Measurements from ENCODE around the gene C17orf75. TPM values are rescaled to one million over a fixed set of nuclear protein-coding genes. Genes with fewer than 3 reads are reported as not detected.

The C17orf75 gene
- total RNA-seq, 1 experiment from 2014 or later = 22.5 TPM

GRCh38 chr17:32350666-32351418, 8.9 kb upstream of the C17orf75 start:
- ChIA-PET CTCF (no interaction called here), RAD21 (ENCODE audit: low non-redundant PET in 1 of 2, low total read pairs in 2 of 2, uncharacterized antibody in 2 of 2, unreplicated experiment in 2 of 2) (no interaction called here), POLR2A (interaction anchor here (0.6 to 1.2 kb wide), 3 partner anchors 9 to 305 kb away, joined by 3 read pairs; partner anchors contain the start of gene C17orf75)
- DNase-seq (ENCODE audit: low read depth, low spot score) (no peak), ATAC-seq (no peak)
- Histone ChIP-seq H3K4me1 (ENCODE audit: control insufficient read depth in 1 of 2, insufficient read depth in 2 of 2, low read length in 2 of 2) (peaks cover 5 to 27% of the 10 kb centered on the region in 2 experiments; a peak in 3 of 4 replicates), H3K27ac (ENCODE audit: low read depth, low read length) (peak overlapping the region; percentile 94), H3K9ac (ENCODE audit: low read length) (peak overlapping the region; percentile 96), H4K20me1 (ENCODE audit: insufficient read depth) (peaks cover 40% of the 10 kb centered on the region; the same call in 1 of the 2 replicates), H3K79me2 (ENCODE audit: insufficient read depth, low read length) (peaks cover 67% of the 10 kb centered on the region), H3K4me3 (replicated peaks in 1 of 2; ENCODE audit: low read depth in 1 of 2, low read length in 2 of 2) (peak overlapping the region; percentile 95 to 100), H3K9me3 (ENCODE audit: control insufficient read depth in 1 of 2, insufficient read depth in 1 of 2, low read depth in 1 of 2, low read length in 2 of 2) (no peaks in the 10 kb centered on the region), H3K36me3 (ENCODE audit: control insufficient read depth in 1 of 2, insufficient read depth in 2 of 2, low read length in 2 of 2) (peaks cover 19 to 33% of the 10 kb centered on the region in 2 experiments; a peak in 3 of 4 replicates), H3K9me2 (ENCODE audit: insufficient read depth) (no peaks in the 10 kb centered on the region), H2AFZ (ENCODE audit: low read depth, low read length, poor library complexity, severe bottlenecking) (no peak overlapping the region), H3K27me3 (ENCODE audit: insufficient read depth, low read length) (no peaks in the 10 kb centered on the region), H3K4me2 (ENCODE audit: low read length) (peak overlapping the region; percentile 86)
- TF ChIP-seq RAD21 (IDR thresholded peaks at IDR 0.05; ENCODE audit: low read depth) = no peak
- TF ChIP-seq ZBTB33 (IDR thresholded peaks at IDR 0.05; ENCODE audit: extremely low read depth, insufficient replicate concordance, low read length) = no peak
- TF ChIP-seq, protein P1, sequence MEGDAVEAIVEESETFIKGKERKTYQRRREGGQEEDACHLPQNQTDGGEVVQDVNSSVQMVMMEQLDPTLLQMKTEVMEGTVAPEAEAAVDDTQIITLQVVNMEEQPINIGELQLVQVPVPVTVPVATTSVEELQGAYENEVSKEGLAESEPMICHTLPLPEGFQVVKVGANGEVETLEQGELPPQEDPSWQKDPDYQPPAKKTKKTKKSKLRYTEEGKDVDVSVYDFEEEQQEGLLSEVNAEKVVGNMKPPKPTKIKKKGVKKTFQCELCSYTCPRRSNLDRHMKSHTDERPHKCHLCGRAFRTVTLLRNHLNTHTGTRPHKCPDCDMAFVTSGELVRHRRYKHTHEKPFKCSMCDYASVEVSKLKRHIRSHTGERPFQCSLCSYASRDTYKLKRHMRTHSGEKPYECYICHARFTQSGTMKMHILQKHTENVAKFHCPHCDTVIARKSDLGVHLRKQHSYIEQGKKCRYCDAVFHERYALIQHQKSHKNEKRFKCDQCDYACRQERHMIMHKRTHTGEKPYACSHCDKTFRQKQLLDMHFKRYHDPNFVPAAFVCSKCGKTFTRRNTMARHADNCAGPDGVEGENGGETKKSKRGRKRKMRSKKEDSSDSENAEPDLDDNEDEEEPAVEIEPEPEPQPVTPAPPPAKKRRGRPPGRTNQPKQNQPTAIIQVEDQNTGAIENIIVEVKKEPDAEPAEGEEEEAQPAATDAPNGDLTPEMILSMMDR (IDR thresholded peaks at IDR 0.05 in 2 of 3, conservative IDR thresholded peaks at IDR 0.05 in 1 of 3; ENCODE audit: borderline replicate concordance in 1 of 3, insufficient read depth in 1 of 3, low read depth in 2 of 3, low read length in 2 of 3) = no peak
- no peak for TF ChIP-seq SRF (IDR thresholded peaks at IDR 0.05; ENCODE audit: low read depth)
- TF ChIP-seq SP1 (IDR thresholded peaks at IDR 0.05; ENCODE audit: low read depth) = no peak
- TF ChIP-seq, protein P2, sequence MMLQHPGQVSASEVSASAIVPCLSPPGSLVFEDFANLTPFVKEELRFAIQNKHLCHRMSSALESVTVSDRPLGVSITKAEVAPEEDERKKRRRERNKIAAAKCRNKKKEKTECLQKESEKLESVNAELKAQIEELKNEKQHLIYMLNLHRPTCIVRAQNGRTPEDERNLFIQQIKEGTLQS (IDR thresholded peaks at IDR 0.05) = no peak
- TF ChIP-seq CBX3 (IDR thresholded peaks at IDR 0.05; ENCODE audit: low read depth) = no peak
- TF ChIP-seq ELF1 (IDR thresholded peaks at IDR 0.05; ENCODE audit: borderline replicate concordance, low read depth) = no peak
- no peak for TF ChIP-seq ZNF274 (IDR thresholded peaks at IDR 0.05; ENCODE audit: low read depth, low read length)
- TF ChIP-seq EZH2 (IDR thresholded peaks at IDR 0.05) = no peak
- TF ChIP-seq EZH2phosphoT487 (IDR thresholded peaks at IDR 0.05; ENCODE audit: borderline replicate concordance) = no peak
- TF ChIP-seq CEBPB (IDR thresholded peaks at IDR 0.05; ENCODE audit: low read depth) = no peak
- no peak for TF ChIP-seq FOSL1 (IDR thresholded peaks at IDR 0.05; ENCODE audit: low read depth)
- TF ChIP-seq JUND (IDR thresholded peaks at IDR 0.05) = no peak
- no peak for TF ChIP-seq ZFX (IDR thresholded peaks at IDR 0.05)
- TF ChIP-seq, protein P3, sequence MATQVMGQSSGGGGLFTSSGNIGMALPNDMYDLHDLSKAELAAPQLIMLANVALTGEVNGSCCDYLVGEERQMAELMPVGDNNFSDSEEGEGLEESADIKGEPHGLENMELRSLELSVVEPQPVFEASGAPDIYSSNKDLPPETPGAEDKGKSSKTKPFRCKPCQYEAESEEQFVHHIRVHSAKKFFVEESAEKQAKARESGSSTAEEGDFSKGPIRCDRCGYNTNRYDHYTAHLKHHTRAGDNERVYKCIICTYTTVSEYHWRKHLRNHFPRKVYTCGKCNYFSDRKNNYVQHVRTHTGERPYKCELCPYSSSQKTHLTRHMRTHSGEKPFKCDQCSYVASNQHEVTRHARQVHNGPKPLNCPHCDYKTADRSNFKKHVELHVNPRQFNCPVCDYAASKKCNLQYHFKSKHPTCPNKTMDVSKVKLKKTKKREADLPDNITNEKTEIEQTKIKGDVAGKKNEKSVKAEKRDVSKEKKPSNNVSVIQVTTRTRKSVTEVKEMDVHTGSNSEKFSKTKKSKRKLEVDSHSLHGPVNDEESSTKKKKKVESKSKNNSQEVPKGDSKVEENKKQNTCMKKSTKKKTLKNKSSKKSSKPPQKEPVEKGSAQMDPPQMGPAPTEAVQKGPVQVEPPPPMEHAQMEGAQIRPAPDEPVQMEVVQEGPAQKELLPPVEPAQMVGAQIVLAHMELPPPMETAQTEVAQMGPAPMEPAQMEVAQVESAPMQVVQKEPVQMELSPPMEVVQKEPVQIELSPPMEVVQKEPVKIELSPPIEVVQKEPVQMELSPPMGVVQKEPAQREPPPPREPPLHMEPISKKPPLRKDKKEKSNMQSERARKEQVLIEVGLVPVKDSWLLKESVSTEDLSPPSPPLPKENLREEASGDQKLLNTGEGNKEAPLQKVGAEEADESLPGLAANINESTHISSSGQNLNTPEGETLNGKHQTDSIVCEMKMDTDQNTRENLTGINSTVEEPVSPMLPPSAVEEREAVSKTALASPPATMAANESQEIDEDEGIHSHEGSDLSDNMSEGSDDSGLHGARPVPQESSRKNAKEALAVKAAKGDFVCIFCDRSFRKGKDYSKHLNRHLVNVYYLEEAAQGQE (IDR thresholded peaks at IDR 0.05; ENCODE audit: low read depth) = no peak
- no peak for TF ChIP-seq POLR2AphosphoS5 (IDR thresholded peaks at IDR 0.05; ENCODE audit: low read depth, low read length)
- no peak for TF ChIP-seq YY1 (IDR thresholded peaks at IDR 0.05; ENCODE audit: extremely low read depth, insufficient replicate concordance, low read depth, low read length)
- TF ChIP-seq POLR2A (IDR thresholded peaks at IDR 0.05; ENCODE audit: borderline replicate concordance, extremely low read depth, insufficient read depth, insufficient read length) = no peak
- intact Hi-C loops (cut with micrococcal nuclease) = no loop called here
- BruUV-seq (replicated peaks) = no TSS peak

All from HCT116 (cell line).